Loucy (cell line): ENCODE measurements around the gene BTBD10.

ENCODE experiments used
- H2AFZ ChIP-seq: fragments of 200-600 bp; sonication (generic); 2 replicates; pipeline ENCODE4 v1.6.0; 2016; ENCODE audit warnings: antibody characterized with exemption, mild to moderate bottlenecking, low read length, moderate library complexity
- H3F3A ChIP-seq: fragments of 200-600 bp; 2 replicates; pipeline ENCODE4 v1.6.0; 2016; ENCODE audit warnings: antibody characterized with exemption, low read depth, mild to moderate bottlenecking
- H3K27me3 ChIP-seq: fragments of 200-600 bp; sonication (generic); 2 replicates; pipeline ENCODE4 v1.6.1; 2014; ENCODE audit warnings: low read length, mild to moderate bottlenecking; ENCODE audit not compliant: insufficient read depth, poor library complexity, severe bottlenecking
- H3K36me3 ChIP-seq: fragments of 200-600 bp; sonication (generic); 2 replicates; pipeline ENCODE4 v1.6.1; 2016; ENCODE audit warnings: low read length; ENCODE audit not compliant: insufficient read depth
- H3K4me1 ChIP-seq: fragments of 200-600 bp; sonication (generic); 2 replicates; pipeline ENCODE4 v1.5.1; 2014; ENCODE audit warnings: low read length, mild to moderate bottlenecking; ENCODE audit not compliant: insufficient read depth, poor library complexity, severe bottlenecking
- H3K4me2 ChIP-seq: fragments of 200-600 bp; sonication (generic); 2 replicates; pipeline ENCODE4 v1.6.0; 2014; ENCODE audit warnings: antibody characterized with exemption, low read length, low read depth, mild to moderate bottlenecking; ENCODE audit not compliant: poor library complexity, severe bottlenecking
- H3K4me3 ChIP-seq: fragments of 200-600 bp; sonication (generic); 2 replicates; pipeline ENCODE4 v1.5.1; 2014; ENCODE audit warnings: low read length, mild to moderate bottlenecking, mixed read lengths; ENCODE audit not compliant: poor library complexity, severe bottlenecking
- H3K79me2 ChIP-seq: fragments of 200-600 bp; sonication (generic); 2 replicates; pipeline ENCODE4 v1.6.1; 2014; ENCODE audit warnings: low read length; ENCODE audit not compliant: insufficient read depth
- H3K9ac ChIP-seq: fragments of 200-600 bp; sonication (generic); 2 replicates; pipeline ENCODE4 v1.6.0; 2014; ENCODE audit warnings: mild to moderate bottlenecking, low read depth, low read length, moderate library complexity; ENCODE audit not compliant: poor library complexity, severe bottlenecking
- H3K9me2 ChIP-seq: fragments of 200-600 bp; sonication (generic); replicated peaks from 2 replicates; pipeline ENCODE4 v1.6.1; 2016; ENCODE audit warnings: low read depth, low read length, mixed read lengths
- H3K9me3 ChIP-seq: fragments of 200-600 bp; sonication (generic); 2 replicates; pipeline ENCODE4 v1.6.1; 2014; ENCODE audit warnings: mild to moderate bottlenecking, antibody characterized with exemption, low read length, low read depth; ENCODE audit not compliant: insufficient read depth
- H4K20me1 ChIP-seq: fragments of 200-600 bp; sonication (generic); 2 replicates; pipeline ENCODE4 v1.6.0; 2014; ENCODE audit warnings: antibody characterized with exemption, low read length, mild to moderate bottlenecking; ENCODE audit not compliant: insufficient read depth, poor library complexity, severe bottlenecking
- EZH2phosphoT487 ChIP-seq: fragments of 200-600 bp; IDR thresholded peaks from 2 replicates; pipeline ENCODE4 v1.6.1; 2018; ENCODE audit warnings: antibody characterized with exemption, mild to moderate bottlenecking, moderate library complexity, borderline replicate concordance
- TF ChIP-seq, protein P1 (sequence below): fragments of 200-600 bp; sonication (generic); conservative IDR thresholded peaks from 2 replicates; pipeline ENCODE4 v1.5.1; 2014; ENCODE audit warnings: mild to moderate bottlenecking, antibody characterized with exemption, low read length

The BTBD10 gene

DNA sequence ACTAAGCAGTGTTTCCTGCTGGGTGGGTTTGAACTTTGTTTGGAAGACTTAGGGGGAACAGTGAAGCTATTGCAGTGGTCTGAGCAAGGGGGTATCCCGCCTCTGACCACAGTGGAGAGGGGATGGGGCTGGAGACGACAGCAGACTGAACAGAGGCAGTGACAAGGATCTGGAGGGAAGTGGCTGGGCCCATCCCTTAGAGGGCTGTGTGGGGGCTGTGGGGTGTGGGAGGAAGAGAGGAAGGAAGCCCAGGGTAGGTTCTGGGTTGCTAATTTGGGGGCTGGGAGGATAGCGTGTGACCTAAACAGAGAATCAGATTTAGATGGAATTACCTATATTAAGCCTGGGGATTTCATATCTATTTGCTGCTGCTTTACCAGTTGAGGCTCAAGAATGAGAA is 114.7 kb downstream of the BTBD10 start:
- Histone ChIP-seq H3K79me2 (no peaks in the 10 kb centered on the region), H3F3A (no peaks in the 10 kb centered on the region), H3K9me2 (no peaks in the 10 kb centered on the region), H3K9me3 (no peaks in the 10 kb centered on the region), H3K27me3 (no peaks in the 10 kb centered on the region), H3K4me3 (no peak overlapping the region), H3K36me3 (no peaks in the 10 kb centered on the region), H2AFZ (no peak overlapping the region), H3K9ac (no peak overlapping the region), H3K4me1 (no peaks in the 10 kb centered on the region), H3K4me2 (no peak overlapping the region), H4K20me1 (no peaks in the 10 kb centered on the region)
- TF ChIP-seq, protein P1, sequence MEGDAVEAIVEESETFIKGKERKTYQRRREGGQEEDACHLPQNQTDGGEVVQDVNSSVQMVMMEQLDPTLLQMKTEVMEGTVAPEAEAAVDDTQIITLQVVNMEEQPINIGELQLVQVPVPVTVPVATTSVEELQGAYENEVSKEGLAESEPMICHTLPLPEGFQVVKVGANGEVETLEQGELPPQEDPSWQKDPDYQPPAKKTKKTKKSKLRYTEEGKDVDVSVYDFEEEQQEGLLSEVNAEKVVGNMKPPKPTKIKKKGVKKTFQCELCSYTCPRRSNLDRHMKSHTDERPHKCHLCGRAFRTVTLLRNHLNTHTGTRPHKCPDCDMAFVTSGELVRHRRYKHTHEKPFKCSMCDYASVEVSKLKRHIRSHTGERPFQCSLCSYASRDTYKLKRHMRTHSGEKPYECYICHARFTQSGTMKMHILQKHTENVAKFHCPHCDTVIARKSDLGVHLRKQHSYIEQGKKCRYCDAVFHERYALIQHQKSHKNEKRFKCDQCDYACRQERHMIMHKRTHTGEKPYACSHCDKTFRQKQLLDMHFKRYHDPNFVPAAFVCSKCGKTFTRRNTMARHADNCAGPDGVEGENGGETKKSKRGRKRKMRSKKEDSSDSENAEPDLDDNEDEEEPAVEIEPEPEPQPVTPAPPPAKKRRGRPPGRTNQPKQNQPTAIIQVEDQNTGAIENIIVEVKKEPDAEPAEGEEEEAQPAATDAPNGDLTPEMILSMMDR = no peak
- no peak for TF ChIP-seq EZH2phosphoT487

DNA sequence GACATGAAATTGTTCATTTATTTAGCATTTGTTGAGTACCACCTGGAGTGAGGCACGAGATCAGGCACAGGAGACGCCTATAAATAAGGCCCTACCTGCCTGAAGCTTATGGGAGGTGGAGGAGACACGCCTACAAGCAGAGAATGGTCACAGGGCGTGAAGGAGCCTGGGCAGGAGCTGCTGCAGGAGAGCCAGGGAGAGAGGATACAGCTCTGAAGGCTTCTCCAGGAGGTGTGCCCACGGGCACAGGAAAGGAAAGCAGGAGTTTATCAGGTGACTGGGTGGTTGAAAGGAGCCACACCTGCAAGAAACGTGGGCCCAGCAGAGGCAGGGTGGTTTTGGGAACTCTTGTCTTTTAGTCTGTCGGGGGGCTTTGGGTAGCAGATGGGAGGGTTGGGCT is 115.1 kb downstream of the BTBD10 start:
- H2AFZ ChIP-seq = no peak overlapping the region
- no peak overlapping the region for H3K4me3 ChIP-seq
- no peaks in the 10 kb centered on the region for H4K20me1 ChIP-seq
- no peaks in the 10 kb centered on the region for H3K9me2 ChIP-seq
- H3K9me3 ChIP-seq = no peaks in the 10 kb centered on the region
- H3K36me3 ChIP-seq = no peaks in the 10 kb centered on the region
- no peaks in the 10 kb centered on the region for H3K4me1 ChIP-seq
- H3F3A ChIP-seq = no peaks in the 10 kb centered on the region
- H3K79me2 ChIP-seq = no peaks in the 10 kb centered on the region
- no peak overlapping the region for H3K4me2 ChIP-seq
- no peaks in the 10 kb centered on the region for H3K27me3 ChIP-seq
- TF ChIP-seq EZH2phosphoT487 = no peak
- TF ChIP-seq, protein P1 = no peak
- H3K9ac ChIP-seq = no peak overlapping the region

DNA sequence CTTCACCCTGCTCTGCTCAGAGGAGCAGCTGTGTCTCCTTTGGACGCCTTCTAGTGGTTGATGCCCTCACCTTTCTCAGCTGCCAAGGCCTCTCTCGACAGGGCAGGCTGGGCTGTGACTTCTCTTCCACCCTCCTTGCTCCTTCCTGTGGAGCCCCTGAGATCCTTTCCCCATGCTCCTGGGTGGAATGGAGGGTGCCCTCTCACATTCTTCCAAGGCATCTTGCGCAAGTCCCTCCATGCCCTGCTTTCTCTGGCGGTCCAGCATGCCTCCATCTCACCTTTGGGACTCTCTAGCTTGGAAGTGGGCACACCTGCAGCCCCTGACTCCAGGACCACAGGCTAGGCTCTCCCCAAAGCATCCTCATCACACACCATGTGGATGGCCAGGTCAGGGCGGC is 116.6 kb downstream of the BTBD10 start:
- H2AFZ ChIP-seq = no peak overlapping the region
- no peaks in the 10 kb centered on the region for H4K20me1 ChIP-seq
- H3K27me3 ChIP-seq = no peaks in the 10 kb centered on the region
- H3F3A ChIP-seq = no peaks in the 10 kb centered on the region
- TF ChIP-seq EZH2phosphoT487 = no peak
- TF ChIP-seq, protein P1 = no peak
- no peak overlapping the region for H3K4me3 ChIP-seq
- no peaks in the 10 kb centered on the region for H3K36me3 ChIP-seq
- no peak overlapping the region for H3K4me2 ChIP-seq
- no peaks in the 10 kb centered on the region for H3K79me2 ChIP-seq
- H3K9me2 ChIP-seq = no peaks in the 10 kb centered on the region
- no peaks in the 10 kb centered on the region for H3K9me3 ChIP-seq
- H3K9ac ChIP-seq = no peak overlapping the region
- H3K4me1 ChIP-seq = no peaks in the 10 kb centered on the region
